NCI-H446 treated with DMSO at 0.1 percent for 48 hours (cell line): Measurements from ENCODE around the gene DDA1.
A peak's percentile ranks its signal among the peaks of the same experiment; 100 is the strongest.
"Not testable (repeated sequence)": the region's sequence is repeated elsewhere in the genome, so short reads cannot be mapped to it uniquely, and the experiment has no call there.

Experiments
- DNase-seq: peaks from one replicate; lab custom pipeline; 2025; lab: John Stamatoyannopoulos, UW

The DDA1 gene

GRCh38 chr19:17286752-17287151 lies 22.6 kb upstream of the DDA1 start:
- no peak for DNase-seq

- no peak for DNase-seq
Observed at GRCh38 chr19:17289489-17289888, 19.9 kb upstream of the DDA1 start.

- no peak for DNase-seq
Observed at GRCh38 chr19:17292301-17293074, 16.9 kb upstream of the DDA1 start.

- no peak for DNase-seq
Observed at GRCh38 chr19:17293605-17294004, 15.8 kb upstream of the DDA1 start.

GRCh38 chr19:17294051-17294891 lies 15.1 kb upstream of the DDA1 start:
- DNase-seq, result no peak

GRCh38 chr19:17295551-17295950 lies 13.8 kb upstream of the DDA1 start:
- DNase-seq, result not testable (repeated sequence)

- DNase-seq, result no peak
Observed at GRCh38 chr19:17296273-17296672, 13.1 kb upstream of the DDA1 start.

GRCh38 chr19:17296976-17297375 lies 12.4 kb upstream of the DDA1 start:
- DNase-seq, result no peak

GRCh38 chr19:17300992-17301619 lies 8.3 kb upstream of the DDA1 start:
- DNase-seq, result no peak

- DNase-seq, result no peak
Observed at GRCh38 chr19:17302391-17303166, 6.8 kb upstream of the DDA1 start.

GRCh38 chr19:17303167-17303939 lies 6.0 kb upstream of the DDA1 start, which contains the start of gene ABHD8:
ABHD8 (minus strand) TSS chr19:17303425; CDS start chr19:17301616, 1,809 bp downstream.
- peak; percentile 88 for DNase-seq

- no peak for DNase-seq
Observed at GRCh38 chr19:17303940-17304267, 5.5 kb upstream of the DDA1 start.

- DNase-seq, result no peak
Observed at GRCh38 chr19:17304386-17305215, 4.8 kb upstream of the DDA1 start.

- no peak for DNase-seq
Observed at GRCh38 chr19:17305216-17305516, 4.2 kb upstream of the DDA1 start.

- DNase-seq, result peak; percentile 99
Observed at GRCh38 chr19:17305517-17306284, 3.7 kb upstream of the DDA1 start, which contains the start of gene MRPL34. MRPL34 (plus strand) TSS chr19:17305872; CDS start chr19:17305893, 21 bp downstream.

GRCh38 chr19:17306285-17306714 lies 3.1 kb upstream of the DDA1 start:
- no peak for DNase-seq

- DNase-seq, result no peak
Observed at GRCh38 chr19:17307876-17308377, 1.4 kb upstream of the DDA1 start.

GRCh38 chr19:17309965-17310461 lies 650 bp downstream of the DDA1 start:
- DNase-seq, result no peak
